CD8-positive, alpha-beta memory T cell (primary cell): ENCODE results near the gene RGS4. TPM values are rescaled to one million over a fixed set of nuclear protein-coding genes. Genes with fewer than 3 reads are reported as not detected.

Experiments used
- CTCF ChIA-PET: fragments of 350-600 bp; sonication (Branson Sonifier 250); formaldehyde crosslinking; loops from one replicate; lab custom pipeline; 2021; ENCODE audit warnings: antibody characterized with exemption; lab: Charles Lee
- POLR2A ChIA-PET: fragments of 350-600 bp; sonication (Branson Sonifier 250); formaldehyde crosslinking; loops from one replicate; lab custom pipeline; 2021; ENCODE audit warnings: antibody characterized with exemption; lab: Charles Lee
- DNase-seq, 5 donors: peaks; one replicate each; pipeline versions ENCODE4 v3.0.0 to v3.0.0-alpha.2; 2020 to 2022; ENCODE audit warnings: mixed read lengths in 1 of 5
- H3K27ac ChIP-seq: one replicate; pipeline ENCODE4 v1.7.0; 2013; ENCODE audit warnings: low read depth, mild to moderate bottlenecking, low read length, moderate library complexity
- H3K27me3 ChIP-seq: 2 replicates; pipeline ENCODE4 v1.7.0; 2013; ENCODE audit warnings: low read length, mild to moderate bottlenecking; ENCODE audit not compliant: insufficient read depth, poor library complexity, severe bottlenecking
- H3K36me3 ChIP-seq: 2 replicates; pipeline ENCODE4 v1.7.0; 2013; ENCODE audit warnings: mild to moderate bottlenecking, low read length, moderate library complexity; ENCODE audit not compliant: insufficient read depth
- H3K4me1 ChIP-seq: 2 replicates; pipeline ENCODE4 v1.7.0; 2013; ENCODE audit warnings: mild to moderate bottlenecking, low read length, moderate library complexity; ENCODE audit not compliant: insufficient read depth
- H3K4me3 ChIP-seq: 2 replicates; pipeline ENCODE4 v1.7.0; 2013; ENCODE audit warnings: mild to moderate bottlenecking, low read length
- H3K9me3 ChIP-seq: 2 replicates; pipeline ENCODE4 v1.7.0; 2013; ENCODE audit warnings: mild to moderate bottlenecking, low read length
- H3K27ac Mint-ChIP-seq, 8 donors: one replicate each; pipeline ENCODE4 v1.8.0; 2020 to 2021; ENCODE audit warnings: mixed read lengths in 8 of 8, mild to moderate bottlenecking in 6 of 8, inconsistent platforms in 3 of 8, moderate library complexity in 3 of 8
- H3K27me3 Mint-ChIP-seq, 2 donors: one replicate each; pipeline ENCODE4 v1.8.0; 2020 to 2021; ENCODE audit warnings: mixed read lengths in 2 of 2, mild to moderate bottlenecking in 1 of 2, moderate library complexity in 1 of 2
- H3K36me3 Mint-ChIP-seq, 3 donors: one replicate each; pipeline ENCODE4 v1.8.0; 2020 to 2021; ENCODE audit warnings: mixed read lengths in 3 of 3, inconsistent platforms in 1 of 3, mild to moderate bottlenecking in 1 of 3
- H3K4me1 Mint-ChIP-seq, 3 donors: one replicate each; pipeline ENCODE4 v1.8.0; 2020 to 2021; ENCODE audit warnings: mixed read lengths in 3 of 3, inconsistent platforms in 1 of 3, mild to moderate bottlenecking in 1 of 3
- H3K4me3 Mint-ChIP-seq, 7 donors: one replicate each; pipeline ENCODE4 v1.8.0; 2020 to 2021; ENCODE audit warnings: mixed read lengths in 7 of 7, mild to moderate bottlenecking in 6 of 7, moderate library complexity in 4 of 7, inconsistent platforms in 2 of 7
- H3K9me3 Mint-ChIP-seq, 5 donors: one replicate each; pipeline ENCODE4 v1.8.0; 2020 to 2022; ENCODE audit warnings: mixed read lengths in 5 of 5, mild to moderate bottlenecking in 3 of 5, moderate library complexity in 2 of 5, inconsistent platforms in 1 of 5
- polyA plus RNA-seq: library from polyadenylated mRNA; unstranded; fragments of 300-500 nt; fragmentation: Illumina TruSeq; gene quantifications from one replicate; pipeline ENCODE4 v1.2.3, GENCODE V29; 2021
- total RNA-seq, 2 experiments: library from RNA; stranded (reverse); gene quantifications; one replicate each; pipeline ENCODE4 v1.2.3, GENCODE V29; 2021

RGS4 gene
- total and polyA plus RNA-seq, 3 experiments from 2014 or later = not detected

- Histone ChIP-seq H3K4me3 (no peak overlapping the region), H3K36me3 (no peaks in the 10 kb centered on the region), H3K27me3 (no peaks in the 10 kb centered on the region), H3K9me3 (no peaks in the 10 kb centered on the region), H3K4me1 (no peaks in the 10 kb centered on the region), H3K27ac (no peak overlapping the region)
- DNase-seq = no peak
- ChIA-PET CTCF (no interaction called here), POLR2A (no interaction called here)
- H3K4me1 Mint-ChIP-seq = no peaks in the 10 kb centered on the region
- H3K4me3 Mint-ChIP-seq = no peak overlapping the region
- H3K27ac Mint-ChIP-seq = no peak overlapping the region
- peaks cover 0 to 6% (median 0%) of the 10 kb centered on the region in 5 donors for H3K9me3 Mint-ChIP-seq
- no peaks in the 10 kb centered on the region for H3K36me3 Mint-ChIP-seq
- H3K27me3 Mint-ChIP-seq = peaks cover 2 to 22% of the 10 kb centered on the region in 2 donors
These were observed 12.3 kb upstream of the RGS4 start for GRCh38 chr1:163056831-163057230.

- H3K4me1 Mint-ChIP-seq = no peaks in the 10 kb centered on the region
- H3K27ac Mint-ChIP-seq = no peak overlapping the region
- H3K27me3 Mint-ChIP-seq = peaks cover 5 to 6% of the 10 kb centered on the region in 2 donors
- CTCF ChIA-PET = interaction anchor here (0.9 kb wide), 1 partner anchor 11 kb away, joined by 3 read pairs; no protein-coding TSS in a partner anchor
- peaks cover 0 to 4% (median 0%) of the 10 kb centered on the region in 5 donors for H3K9me3 Mint-ChIP-seq
- Histone ChIP-seq H3K4me1 (no peaks in the 10 kb centered on the region), H3K4me3 (no peak overlapping the region), H3K9me3 (no peaks in the 10 kb centered on the region), H3K27me3 (no peaks in the 10 kb centered on the region), H3K36me3 (no peaks in the 10 kb centered on the region), H3K27ac (no peak overlapping the region)
- H3K4me3 Mint-ChIP-seq = no peak overlapping the region
- no peak for DNase-seq
- no peaks in the 10 kb centered on the region for H3K36me3 Mint-ChIP-seq
- POLR2A ChIA-PET = no interaction called here
These were observed 8.7 kb upstream of the RGS4 start for GRCh38 chr1:163060343-163061007.

- ChIA-PET CTCF (no interaction called here), POLR2A (no interaction called here)
- Mint-ChIP-seq H3K4me3 (no peak overlapping the region), H3K27me3 (peaks cover 8 to 11% of the 10 kb centered on the region in 2 donors), H3K4me1 (no peaks in the 10 kb centered on the region), H3K36me3 (no peaks in the 10 kb centered on the region), H3K9me3 (peaks cover 0 to 4% (median 0%) of the 10 kb centered on the region in 5 donors), H3K27ac (no peak overlapping the region)
- H3K27ac ChIP-seq = no peak overlapping the region
- H3K4me1 ChIP-seq = no peaks in the 10 kb centered on the region
- no peak for DNase-seq
- no peaks in the 10 kb centered on the region for H3K9me3 ChIP-seq
- no peaks in the 10 kb centered on the region for H3K27me3 ChIP-seq
- H3K4me3 ChIP-seq = no peak overlapping the region
- H3K36me3 ChIP-seq = no peaks in the 10 kb centered on the region
These were observed 6.0 kb upstream of the RGS4 start for GRCh38 chr1:163063143-163063542.

GRCh38 chr1:163063610-163064009 lies 5.6 kb upstream of the RGS4 start:
- DNase-seq = no peak
- H3K27me3 ChIP-seq = no peaks in the 10 kb centered on the region
- Mint-ChIP-seq H3K4me1 (no peaks in the 10 kb centered on the region), H3K36me3 (no peaks in the 10 kb centered on the region), H3K4me3 (no peak overlapping the region), H3K27ac (no peak overlapping the region), H3K27me3 (peaks cover 12 to 16% of the 10 kb centered on the region in 2 donors), H3K9me3 (peaks cover 0 to 4% (median 0%) of the 10 kb centered on the region in 5 donors)
- ChIA-PET CTCF (no interaction called here), POLR2A (no interaction called here)
- H3K9me3 ChIP-seq = no peaks in the 10 kb centered on the region
- no peaks in the 10 kb centered on the region for H3K36me3 ChIP-seq
- H3K4me3 ChIP-seq = no peak overlapping the region
- H3K27ac ChIP-seq = no peak overlapping the region
- H3K4me1 ChIP-seq = no peaks in the 10 kb centered on the region

GRCh38 chr1:163066168-163066567 lies 3.0 kb upstream of the RGS4 start:
- H3K27me3 ChIP-seq = peaks cover 5% of the 10 kb centered on the region
- H3K4me3 ChIP-seq = no peak overlapping the region
- ChIA-PET CTCF (no interaction called here), POLR2A (no interaction called here)
- no peaks in the 10 kb centered on the region for H3K4me1 Mint-ChIP-seq
- no peak for DNase-seq
- peaks cover 0 to 4% (median 0%) of the 10 kb centered on the region in 5 donors for H3K9me3 Mint-ChIP-seq
- no peaks in the 10 kb centered on the region for H3K4me1 ChIP-seq
- no peak overlapping the region for H3K4me3 Mint-ChIP-seq
- no peaks in the 10 kb centered on the region for H3K36me3 Mint-ChIP-seq
- H3K9me3 ChIP-seq = no peaks in the 10 kb centered on the region
- no peaks in the 10 kb centered on the region for H3K36me3 ChIP-seq
- peaks cover 15 to 38% of the 10 kb centered on the region in 2 donors for H3K27me3 Mint-ChIP-seq
- H3K27ac ChIP-seq = no peak overlapping the region
- H3K27ac Mint-ChIP-seq = no peak overlapping the region

- Mint-ChIP-seq H3K27ac (no peak overlapping the region), H3K4me3 (no peak overlapping the region), H3K9me3 (peaks cover 0 to 4% (median 0%) of the 10 kb centered on the region in 5 donors), H3K36me3 (no peaks in the 10 kb centered on the region), H3K27me3 (peaks cover 15 to 38% of the 10 kb centered on the region in 2 donors), H3K4me1 (no peaks in the 10 kb centered on the region)
- no peak overlapping the region for H3K27ac ChIP-seq
- ChIA-PET CTCF (no interaction called here), POLR2A (no interaction called here)
- no peaks in the 10 kb centered on the region for H3K36me3 ChIP-seq
- no peak for DNase-seq
- H3K9me3 ChIP-seq = no peaks in the 10 kb centered on the region
- no peaks in the 10 kb centered on the region for H3K4me1 ChIP-seq
- H3K27me3 ChIP-seq = peaks cover 5% of the 10 kb centered on the region
- H3K4me3 ChIP-seq = no peak overlapping the region
These were observed 2.5 kb upstream of the RGS4 start for GRCh38 chr1:163066686-163067085.

GRCh38 chr1:163068716-163069115 lies 445 bp upstream of the RGS4 start:
- Histone ChIP-seq H3K27me3 (peaks cover 5% of the 10 kb centered on the region), H3K27ac (no peak overlapping the region), H3K36me3 (no peaks in the 10 kb centered on the region), H3K4me3 (no peak overlapping the region), H3K4me1 (no peaks in the 10 kb centered on the region), H3K9me3 (no peaks in the 10 kb centered on the region)
- H3K9me3 Mint-ChIP-seq = peaks cover 0 to 3% (median 0%) of the 10 kb centered on the region in 5 donors
- POLR2A ChIA-PET = no interaction called here
- H3K27ac Mint-ChIP-seq = no peak overlapping the region
- no peaks in the 10 kb centered on the region for H3K4me1 Mint-ChIP-seq
- DNase-seq = no peak
- peaks cover 15 to 45% of the 10 kb centered on the region in 2 donors for H3K27me3 Mint-ChIP-seq
- H3K36me3 Mint-ChIP-seq = no peaks in the 10 kb centered on the region
- no peak overlapping the region for H3K4me3 Mint-ChIP-seq
- CTCF ChIA-PET = no interaction called here

- DNase-seq = no peak
- POLR2A ChIA-PET = no interaction called here
- Mint-ChIP-seq H3K36me3 (no peaks in the 10 kb centered on the region), H3K9me3 (no peaks in the 10 kb centered on the region), H3K4me1 (no peaks in the 10 kb centered on the region), H3K27me3 (peaks cover 13 to 45% of the 10 kb centered on the region in 2 donors), H3K27ac (no peak overlapping the region), H3K4me3 (no peak overlapping the region)
- H3K4me1 ChIP-seq = no peaks in the 10 kb centered on the region
- H3K9me3 ChIP-seq = no peaks in the 10 kb centered on the region
- peaks cover 5% of the 10 kb centered on the region for H3K27me3 ChIP-seq
- CTCF ChIA-PET = no interaction called here
- H3K4me3 ChIP-seq = no peak overlapping the region
- no peak overlapping the region for H3K27ac ChIP-seq
- H3K36me3 ChIP-seq = no peaks in the 10 kb centered on the region
These were observed 605 bp downstream of the RGS4 start for GRCh38 chr1:163069655-163070277.
